Measurements from ENCODE around the gene PPFIA4. TPM values are rescaled to one million over a fixed set of nuclear protein-coding genes. Genes with fewer than 3 reads are reported as not detected.

The PPFIA4 gene
- total RNA-seq, 1 experiment from 2014 or later: 3.0 TPM

DNA sequence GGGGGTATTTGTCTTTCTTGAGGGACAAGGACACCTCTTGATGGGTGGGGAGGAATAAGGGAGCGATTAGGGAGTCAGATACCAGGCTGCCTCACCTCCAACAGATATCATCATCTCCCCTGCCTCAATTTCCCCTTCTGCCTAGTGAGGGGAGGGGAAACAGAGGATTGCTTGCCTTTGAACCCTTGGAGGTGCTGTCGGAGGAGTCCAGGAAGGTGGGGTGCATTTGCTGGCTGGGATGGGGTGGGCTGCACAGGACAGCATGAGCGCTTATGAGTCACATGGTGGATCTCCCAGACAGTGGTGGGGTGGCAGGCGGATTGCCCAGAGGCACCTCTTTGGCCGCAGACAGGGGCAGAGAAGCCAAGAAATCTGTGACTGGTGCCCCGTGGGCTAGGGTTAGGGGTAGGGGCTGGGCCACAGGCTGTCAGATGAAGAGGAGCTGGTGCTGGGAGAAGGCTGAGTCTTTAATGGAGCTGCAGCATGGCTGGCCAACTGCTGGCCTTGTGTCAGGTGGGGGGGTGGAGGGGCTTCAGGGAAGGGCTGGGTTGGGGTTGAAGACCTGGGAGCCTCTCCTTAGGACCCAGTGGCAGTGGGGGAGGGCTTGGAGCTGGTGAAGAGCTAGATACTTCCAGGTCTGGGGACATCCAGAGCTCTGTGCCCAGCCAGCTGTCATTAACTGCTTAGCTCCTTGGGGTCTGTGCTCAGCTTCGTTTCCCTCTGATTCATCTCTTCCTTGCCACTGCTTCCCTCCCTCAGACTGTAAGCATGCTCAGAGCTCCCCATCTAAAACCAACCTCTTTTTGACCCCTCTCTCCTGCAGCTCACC is 94.2 kb downstream of the PPFIA4 start:
- ChIA-PET POLR2A (ENCODE audit: low non-redundant PET) (no interaction called here), CTCF (no interaction called here)
- Histone ChIP-seq H3K9me3 (ENCODE audit: low read depth, low read length, poor library complexity, severe bottlenecking) (no peaks in the 10 kb centered on the region), H3K27ac (ENCODE audit: low read depth, low read length, poor library complexity, severe bottlenecking) (no peak overlapping the region), H3K4me1 (ENCODE audit: insufficient read depth, low read length, poor library complexity, severe bottlenecking) (peaks cover 2% of the 10 kb centered on the region), H3K27me3 (replicated peaks; ENCODE audit: insufficient read depth, low read depth, low read length, poor library complexity) (peaks cover 22% of the 10 kb centered on the region), H3K36me3 (ENCODE audit: insufficient read depth, low read length, poor library complexity, severe bottlenecking) (no peaks in the 10 kb centered on the region), H3K4me3 (ENCODE audit: low read depth, low read length, poor library complexity, severe bottlenecking) (no peak overlapping the region)
- no peak for DNase-seq (ENCODE audit: low spot score)
- no peak for TF ChIP-seq EZH2 (IDR thresholded peaks at IDR 0.05; ENCODE audit: borderline replicate concordance, low read depth, low read length, poor library complexity, severe bottlenecking)
- BruUV-seq (replicated peaks): no TSS peak
- intact Hi-C loops (cut with micrococcal nuclease; ENCODE audit: unreplicated experiment): no loop called here

GRCh38 chr1:203121186-203122015 is 95.1 kb downstream of the PPFIA4 start:
- intact Hi-C loops (cut with micrococcal nuclease; ENCODE audit: unreplicated experiment): no loop called here
- TF ChIP-seq CTCF (conservative IDR thresholded peaks at IDR 0.05; ENCODE audit: low read depth, low read length): no peak
- TF ChIP-seq EZH2 (IDR thresholded peaks at IDR 0.05; ENCODE audit: borderline replicate concordance, low read depth, low read length, poor library complexity, severe bottlenecking): no peak
- Histone ChIP-seq H3K4me1 (ENCODE audit: insufficient read depth, low read length, poor library complexity, severe bottlenecking) (peaks cover 2% of the 10 kb centered on the region), H3K27me3 (replicated peaks; ENCODE audit: insufficient read depth, low read depth, low read length, poor library complexity) (peaks cover 22% of the 10 kb centered on the region), H3K4me3 (ENCODE audit: low read depth, low read length, poor library complexity, severe bottlenecking) (no peak overlapping the region), H3K36me3 (ENCODE audit: insufficient read depth, low read length, poor library complexity, severe bottlenecking) (no peaks in the 10 kb centered on the region), H3K9me3 (ENCODE audit: low read depth, low read length, poor library complexity, severe bottlenecking) (no peaks in the 10 kb centered on the region), H3K27ac (ENCODE audit: low read depth, low read length, poor library complexity, severe bottlenecking) (no peak overlapping the region)
- DNase-seq (ENCODE audit: low spot score): no peak
- BruUV-seq (replicated peaks): no TSS peak
- CTCF ChIA-PET: no interaction called here
- POLR2A ChIA-PET (ENCODE audit: low non-redundant PET): no interaction called here

- peaks cover 29% of the 10 kb centered on the region for H3K27me3 ChIP-seq (replicated peaks; ENCODE audit: insufficient read depth, low read depth, low read length, poor library complexity)
- no peaks in the 10 kb centered on the region for H3K36me3 ChIP-seq (ENCODE audit: insufficient read depth, low read length, poor library complexity, severe bottlenecking)
- TF ChIP-seq CTCF (conservative IDR thresholded peaks at IDR 0.05; ENCODE audit: low read depth, low read length) (no peak), EZH2 (IDR thresholded peaks at IDR 0.05; ENCODE audit: borderline replicate concordance, low read depth, low read length, poor library complexity, severe bottlenecking) (no peak)
- DNase-seq (ENCODE audit: low spot score): no peak
- H3K4me3 ChIP-seq (ENCODE audit: low read depth, low read length, poor library complexity, severe bottlenecking): no peak overlapping the region
- H3K9me3 ChIP-seq (ENCODE audit: low read depth, low read length, poor library complexity, severe bottlenecking): no peaks in the 10 kb centered on the region
- intact Hi-C loops (cut with micrococcal nuclease; ENCODE audit: unreplicated experiment): no loop called here
- ChIA-PET POLR2A (ENCODE audit: low non-redundant PET) (no interaction called here), CTCF (no interaction called here)
- H3K27ac ChIP-seq (ENCODE audit: low read depth, low read length, poor library complexity, severe bottlenecking): no peak overlapping the region
- peaks cover 4% of the 10 kb centered on the region for H3K4me1 ChIP-seq (ENCODE audit: insufficient read depth, low read length, poor library complexity, severe bottlenecking)
- BruUV-seq (replicated peaks): no TSS peak
Observed at GRCh38 chr1:203122159-203122558, 95.9 kb downstream of the PPFIA4 start.

All from A673 (cell line).